Tibial nerve (tissue), 4 donors: ENCODE results near the gene CLVS2.

Experiments
- CTCF ChIP-seq, 5 experiments: fragments of 200-600 bp in 3 of 5; fragments of 450-650 bp in 2 of 5; sonication (generic) in 3 of 5; IDR thresholded peaks; one replicate each; pipeline ENCODE4 v1.5.1; 2016 to 2019; ENCODE audit warnings: antibody characterized with exemption in 5 of 5, mild to moderate bottlenecking in 3 of 5, moderate library complexity in 2 of 5
- EP300 ChIP-seq, 2 donors: sonication (generic); formaldehyde crosslinking; IDR thresholded peaks; one replicate each; pipeline ENCODE4 v1.6.1; 2017; ENCODE audit warnings: antibody characterized with exemption in 2 of 2, mild to moderate bottlenecking in 1 of 2
- POLR2A ChIP-seq, 2 donors: fragments of 450-650 bp; IDR thresholded peaks; one replicate each; pipeline ENCODE4 v1.6.1; 2017; ENCODE audit warnings: antibody characterized with exemption in 2 of 2, mild to moderate bottlenecking in 2 of 2, moderate library complexity in 2 of 2

- TF ChIP-seq POLR2A (IDR thresholded peaks at IDR 0.05) (no peak), CTCF (IDR thresholded peaks at IDR 0.05) (no peak), EP300 (IDR thresholded peaks at IDR 0.05) (no peak)
Observed at GRCh38 chr6:123116370-123116769, 120.3 kb downstream of the CLVS2 start.
